Sigmoid colon (tissue), 4 donors: ENCODE measurements around the gene CNTN5.

Experiments
- EP300 ChIP-seq, 4 donors: sonication (generic); formaldehyde crosslinking; IDR thresholded peaks; one replicate each; pipeline ENCODE4 v1.6.1; 2017; ENCODE audit warnings: antibody characterized with exemption in 4 of 4
- POLR2A ChIP-seq, 2 donors: fragments of 450-650 bp; IDR thresholded peaks; one replicate each; pipeline ENCODE4 v1.6.1; 2016; ENCODE audit warnings: antibody characterized with exemption in 2 of 2, mild to moderate bottlenecking in 2 of 2, moderate library complexity in 2 of 2
- POLR2AphosphoS5 ChIP-seq, 4 donors: sonication (generic); formaldehyde crosslinking; IDR thresholded peaks; one replicate each; pipeline ENCODE4 v1.6.1; 2017; ENCODE audit warnings: antibody characterized with exemption in 4 of 4
- TF ChIP-seq, protein P1 (sequence below), 4 experiments: fragments of 450-650 bp in 3 of 4; fragments of 200-600 bp in 1 of 4; IDR thresholded peaks; one replicate each; pipeline ENCODE4 v1.5.1; 2016 to 2019; ENCODE audit warnings: antibody characterized with exemption in 4 of 4, mild to moderate bottlenecking in 3 of 4, moderate library complexity in 2 of 4

DNA sequence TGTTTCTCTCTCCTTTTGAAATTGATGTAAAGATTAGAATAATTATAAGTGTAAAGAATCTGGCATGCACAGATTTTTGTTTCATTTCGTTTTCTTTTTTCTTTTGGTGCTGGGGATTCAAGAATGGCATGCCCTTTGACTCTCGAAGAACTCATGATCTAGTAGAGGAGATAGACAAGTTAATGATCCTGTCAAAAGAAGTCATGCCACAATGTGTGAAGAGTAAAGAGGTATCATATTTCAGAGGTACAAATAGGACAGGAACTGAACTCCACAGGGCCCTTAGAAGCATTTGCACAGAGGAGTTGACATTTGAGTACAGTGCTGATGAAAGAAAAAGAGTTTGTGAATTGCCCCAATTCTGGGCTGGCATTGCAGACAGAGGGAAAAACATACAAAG lies 958.3 kb downstream of the CNTN5 start:
- TF ChIP-seq, protein P1, sequence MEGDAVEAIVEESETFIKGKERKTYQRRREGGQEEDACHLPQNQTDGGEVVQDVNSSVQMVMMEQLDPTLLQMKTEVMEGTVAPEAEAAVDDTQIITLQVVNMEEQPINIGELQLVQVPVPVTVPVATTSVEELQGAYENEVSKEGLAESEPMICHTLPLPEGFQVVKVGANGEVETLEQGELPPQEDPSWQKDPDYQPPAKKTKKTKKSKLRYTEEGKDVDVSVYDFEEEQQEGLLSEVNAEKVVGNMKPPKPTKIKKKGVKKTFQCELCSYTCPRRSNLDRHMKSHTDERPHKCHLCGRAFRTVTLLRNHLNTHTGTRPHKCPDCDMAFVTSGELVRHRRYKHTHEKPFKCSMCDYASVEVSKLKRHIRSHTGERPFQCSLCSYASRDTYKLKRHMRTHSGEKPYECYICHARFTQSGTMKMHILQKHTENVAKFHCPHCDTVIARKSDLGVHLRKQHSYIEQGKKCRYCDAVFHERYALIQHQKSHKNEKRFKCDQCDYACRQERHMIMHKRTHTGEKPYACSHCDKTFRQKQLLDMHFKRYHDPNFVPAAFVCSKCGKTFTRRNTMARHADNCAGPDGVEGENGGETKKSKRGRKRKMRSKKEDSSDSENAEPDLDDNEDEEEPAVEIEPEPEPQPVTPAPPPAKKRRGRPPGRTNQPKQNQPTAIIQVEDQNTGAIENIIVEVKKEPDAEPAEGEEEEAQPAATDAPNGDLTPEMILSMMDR (IDR thresholded peaks at IDR 0.05): no peak
- TF ChIP-seq POLR2AphosphoS5 (IDR thresholded peaks at IDR 0.05): no peak
- TF ChIP-seq POLR2A (IDR thresholded peaks at IDR 0.05): no peak
- TF ChIP-seq EP300 (IDR thresholded peaks at IDR 0.05): no peak
